ENCODE results near the gene PI4KA.

GRCh38 chr22:20721409-20722218 lies 137.0 kb downstream of the PI4KA start:
- TF ChIP-seq POLR2A (IDR thresholded peaks at IDR 0.05): no peak
- TF ChIP-seq CTCF (IDR thresholded peaks at IDR 0.05): no peak

Data from upper lobe of left lung (tissue), 4 donors.